Testis (tissue), 3 donors: Measurements from ENCODE around the gene BRD3OS. TPM values are rescaled to one million over a fixed set of nuclear protein-coding genes. Genes with fewer than 3 reads are reported as not detected.
A peak's percentile ranks its signal among the peaks of the same experiment; 100 is the strongest.

Experiments used
- DNase-seq: peaks from one replicate; pipeline ENCODE4 v3.0.0-alpha.2; 2019
- H3K27ac ChIP-seq, 2 donors: fragments of 200-600 bp; sonication (generic); one replicate each; pipeline ENCODE4 v1.5.1; 2019
- H3K27me3 ChIP-seq: fragments of 200-600 bp; sonication (generic); one replicate; pipeline ENCODE4 v1.5.1; 2019
- H3K36me3 ChIP-seq: fragments of 200-600 bp; sonication (generic); one replicate; pipeline ENCODE4 v1.5.1; 2017; ENCODE audit warnings: low read depth; ENCODE audit errors: missing control alignments
- H3K4me1 ChIP-seq: fragments of 200-600 bp; sonication (generic); one replicate; pipeline ENCODE4 v1.5.1; 2019
- H3K4me3 ChIP-seq, 2 donors: fragments of 200-600 bp; sonication (generic); one replicate each; pipeline ENCODE4 v1.5.1; 2017 to 2019
- H3K9me3 ChIP-seq: fragments of 200-600 bp; sonication (generic); one replicate; pipeline ENCODE4 v1.5.1; 2017
- CTCF ChIP-seq, 3 experiments: fragments of 450-650 bp in 2 of 3; fragments of 200-600 bp in 1 of 3; sonication (generic) in 1 of 3; IDR thresholded peaks; one replicate each; pipeline ENCODE4 v1.5.1; 2016 to 2019; ENCODE audit warnings: antibody characterized with exemption in 3 of 3, mild to moderate bottlenecking in 2 of 3, moderate library complexity in 1 of 3
- POLR2A ChIP-seq: fragments of 450-650 bp; IDR thresholded peaks from one replicate; pipeline ENCODE4 v1.6.1; 2017; ENCODE audit warnings: antibody characterized with exemption, mild to moderate bottlenecking, moderate library complexity
- WGBS, 2 donors: methylation state at CpG; one replicate each; pipeline ENCODE4 v1.1.5; 2018; 5-methylcytosine and 5-hydroxymethylcytosine counted together
- intact Hi-C: fragments of 100-400 bp; cut with DNase I; formaldehyde crosslinking; loops from one replicate; pipeline ENCODE4 v1.15.1; 2023; ENCODE audit warnings: low total_unique reads
- polyA plus RNA-seq: library from polyadenylated mRNA; stranded (reverse); fragments of 350-450 nt; fragmentation: Illumina TruSeq; extraction: RNeasy Lipid Tissue Mini Kit (QIAGEN cat#74804); gene quantifications from one replicate; pipeline ENCODE4 v1.2.3, GENCODE V29; 2014; ENCODE audit warnings: low read depth, low replicate concordance; ENCODE audit not compliant: insufficient read depth
- total RNA-seq, 2 donors: library from RNA; depleted of rRNA; stranded (reverse); fragments of >200 nt; gene quantifications; one replicate each; pipeline ENCODE4 v1.2.3, GENCODE V29; 2016

The BRD3OS gene
- total and polyA plus RNA-seq, 3 donors from 2014 or later: 18.9 to 29.5 (median 19.0) TPM

- no peak overlapping the region for H3K27ac ChIP-seq
- H3K4me1 ChIP-seq: peaks cover 55% of the 10 kb centered on the region
- H3K36me3 ChIP-seq: no peaks in the 10 kb centered on the region
- intact Hi-C loops: no loop called here
- H3K4me3 ChIP-seq: no peak overlapping the region
- no peaks in the 10 kb centered on the region for H3K27me3 ChIP-seq
- WGBS, 2 donors: 67 to 83% methylated on average over 5 to 22 of the region's 22 CpGs
- no peak for TF ChIP-seq CTCF (IDR thresholded peaks at IDR 0.05)
- no peak for TF ChIP-seq POLR2A
- no peaks in the 10 kb centered on the region for H3K9me3 ChIP-seq
- peak; percentile 12 for DNase-seq
Observed at GRCh38 chr9:134061688-134062371, 36.5 kb downstream of the BRD3OS start.

GRCh38 chr9:134062461-134063087 lies 37.3 kb downstream of the BRD3OS start:
- H3K9me3 ChIP-seq: no peaks in the 10 kb centered on the region
- no peaks in the 10 kb centered on the region for H3K36me3 ChIP-seq
- no peak for DNase-seq
- no peaks in the 10 kb centered on the region for H3K27me3 ChIP-seq
- no peak overlapping the region for H3K4me3 ChIP-seq
- H3K27ac ChIP-seq: no peak overlapping the region
- peaks cover 50% of the 10 kb centered on the region for H3K4me1 ChIP-seq
- intact Hi-C loops: no loop called here
- WGBS, 2 donors: 68 to 70% methylated on average over 12 to 22 of the region's 22 CpGs
- TF ChIP-seq POLR2A (no peak), CTCF (IDR thresholded peaks at IDR 0.05) (no peak)

- 70 to 73% methylated on average over 2 to 15 of the region's 15 CpGs for WGBS, 2 donors
- no peak for DNase-seq
- no peak for TF ChIP-seq CTCF (IDR thresholded peaks at IDR 0.05)
- TF ChIP-seq POLR2A: no peak
- intact Hi-C loops: no loop called here
- no peaks in the 10 kb centered on the region for H3K27me3 ChIP-seq
- no peak overlapping the region for H3K4me3 ChIP-seq
- H3K4me1 ChIP-seq: peaks cover 44% of the 10 kb centered on the region
- H3K9me3 ChIP-seq: no peaks in the 10 kb centered on the region
- H3K36me3 ChIP-seq: no peaks in the 10 kb centered on the region
- H3K27ac ChIP-seq: no peak overlapping the region
Observed at GRCh38 chr9:134063088-134063570, 37.8 kb downstream of the BRD3OS start.

DNA sequence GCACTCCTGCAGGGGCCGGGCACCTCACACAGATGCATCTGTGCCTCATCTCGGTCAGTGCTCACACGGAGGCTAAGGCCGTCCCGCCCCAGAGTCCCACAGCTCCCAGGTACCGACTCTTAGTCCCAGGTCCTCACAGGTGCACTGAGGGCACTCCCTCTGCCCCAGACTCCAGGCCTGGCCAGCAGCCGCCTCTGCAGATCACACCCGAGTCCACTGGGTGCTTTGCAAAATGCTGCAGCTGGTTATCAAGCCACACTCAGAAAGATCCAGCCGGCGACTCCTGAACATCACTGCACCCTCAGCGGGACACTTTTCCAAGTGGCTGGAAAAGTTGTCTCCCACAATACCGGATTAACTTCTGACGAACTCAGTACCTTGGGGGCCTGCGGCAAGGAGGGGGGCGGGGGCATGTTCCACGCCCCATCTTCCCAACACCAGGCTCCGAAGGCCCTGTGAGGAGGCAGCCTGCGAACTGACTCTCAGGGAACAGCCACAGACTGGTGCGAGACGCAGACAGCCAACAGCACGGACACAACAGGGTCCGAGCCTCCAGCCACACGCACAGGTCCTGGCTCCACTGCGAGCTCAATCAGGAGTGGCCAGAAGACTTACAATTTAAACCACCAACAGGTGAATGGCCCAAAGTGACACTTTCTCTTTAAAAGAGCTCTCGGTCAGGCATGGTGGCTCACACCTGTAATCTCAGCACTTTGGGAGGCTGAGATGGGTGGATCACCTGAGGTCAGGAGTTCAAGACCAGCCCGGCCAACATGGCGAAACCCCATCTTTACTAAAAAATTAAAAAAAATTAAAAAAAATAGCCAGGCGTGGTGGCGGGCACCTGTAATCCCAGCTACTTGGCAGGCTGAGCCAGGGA lies 38.5 kb downstream of the BRD3OS start:
- Histone ChIP-seq H3K27me3 (no peaks in the 10 kb centered on the region), H3K36me3 (no peaks in the 10 kb centered on the region), H3K4me3 (no peak overlapping the region), H3K4me1 (peaks cover 37% of the 10 kb centered on the region), H3K9me3 (no peaks in the 10 kb centered on the region), H3K27ac (no peak overlapping the region)
- TF ChIP-seq POLR2A (no peak), CTCF (IDR thresholded peaks at IDR 0.05) (no peak)
- DNase-seq: no peak
- 90 to 91% methylated on average over 15 to 29 of the region's 29 CpGs for WGBS, 2 donors
- intact Hi-C loops: no loop called here
